Endothelial cell of umbilical vein (primary cell): ENCODE results near the gene TMEM108. TPM values are rescaled to one million over a fixed set of nuclear protein-coding genes. Genes with fewer than 3 reads are reported as not detected.

Experiments used
- BruUV-seq: library from RNA; stranded (reverse); fragments of 400-500 nt; replicated peaks from 2 replicates; lab custom pipeline; 2021; lab: Mats Ljungman, UMichigan
- CTCF ChIA-PET: fragments of 300-600, 350-600 bp; sonication (Branson Sonifier 250); formaldehyde crosslinking; loops from one replicate; lab custom pipeline; 2021; ENCODE audit warnings: antibody characterized with exemption, inconsistent platforms; lab: Charles Lee
- POLR2A ChIA-PET: fragments of 300-600, 350-600 bp; sonication (Branson Sonifier 250); formaldehyde crosslinking; loops from one replicate; lab custom pipeline; 2021; ENCODE audit warnings: antibody characterized with exemption, inconsistent platforms; lab: Charles Lee
- DNase-seq: peaks from one replicate; pipeline ENCODE4 v3.0.0-alpha.2; 2011; ENCODE audit warnings: low read depth, low spot score
- FAIRE-seq: peaks from 2 replicates; lab custom pipeline; 2011; peaks lifted over from hg19 to GRCh38; lab: Jason Lieb, UNC
- H2AFZ ChIP-seq: 2 replicates; pipeline ENCODE4 v1.6.0; 2012; ENCODE audit warnings: low read depth, low read length, control low read depth, inconsistent platforms
- H3K27ac ChIP-seq: 2 replicates; pipeline ENCODE4 v1.5.1; 2011; ENCODE audit warnings: low read depth, mild to moderate bottlenecking, control low read depth, low read length, moderate library complexity; ENCODE audit not compliant: insufficient read depth
- H3K27me3 ChIP-seq, 2 experiments: 2 replicates each; pipeline versions ENCODE4 v1.6.0 to v1.6.1; 2011; ENCODE audit warnings: low read length in 2 of 2, mixed read lengths in 1 of 2; ENCODE audit not compliant: control insufficient read depth in 2 of 2, insufficient read depth in 2 of 2
- H3K36me3 ChIP-seq, 2 experiments: 2 replicates in 1 of 2; 3 replicates in 1 of 2; pipeline ENCODE4 v1.5.1; 2011; ENCODE audit warnings: low read length in 2 of 2, mild to moderate bottlenecking in 1 of 2, moderate library complexity in 1 of 2; ENCODE audit not compliant: control insufficient read depth in 2 of 2, insufficient read depth in 2 of 2; ENCODE audit errors: extremely low read depth in 1 of 2
- H3K4me1 ChIP-seq: 3 replicates; pipeline ENCODE4 v1.5.1; 2011; ENCODE audit warnings: mild to moderate bottlenecking, low read length; ENCODE audit not compliant: control insufficient read depth, insufficient read depth; ENCODE audit errors: extremely low read depth
- H3K4me2 ChIP-seq: 2 replicates; pipeline ENCODE4 v1.6.1; 2011; ENCODE audit warnings: low read length, control low read depth, mixed read lengths; ENCODE audit not compliant: insufficient read depth
- H3K4me3 ChIP-seq, 3 experiments: fragments of 200-600 bp in 1 of 3; sonication (generic), shearing (Covaris generic) in 1 of 3; replicated peaks in 1 of 3; 2 replicates each; pipeline ENCODE4 v1.5.1; 2011 to 2016; ENCODE audit warnings: control low read depth in 3 of 3, low read length in 3 of 3, mild to moderate bottlenecking in 2 of 3, inconsistent platforms in 1 of 3, low read depth in 1 of 3, moderate library complexity in 1 of 3; ENCODE audit not compliant: insufficient read depth in 1 of 3
- H3K79me2 ChIP-seq: 2 replicates; pipeline ENCODE4 v1.6.0; 2012; ENCODE audit warnings: low read length, inconsistent platforms; ENCODE audit not compliant: control insufficient read depth, insufficient read depth
- H3K9ac ChIP-seq: replicated peaks from 2 replicates; pipeline ENCODE3; 2011; ENCODE audit warnings: low read length, control low read depth; ENCODE audit not compliant: insufficient read depth; ENCODE audit errors: extremely low read depth
- H3K9me1 ChIP-seq: replicated peaks from 3 replicates; pipeline ENCODE4 v1.6.0; 2011; ENCODE audit warnings: mild to moderate bottlenecking, low read length; ENCODE audit not compliant: control insufficient read depth, insufficient read depth; ENCODE audit errors: extremely low read depth
- H3K9me3 ChIP-seq: replicated peaks from 2 replicates; pipeline ENCODE4 v1.5.1; 2012; ENCODE audit warnings: low read length, inconsistent platforms; ENCODE audit not compliant: control insufficient read depth, insufficient read depth
- H4K20me1 ChIP-seq: replicated peaks from 2 replicates; pipeline ENCODE3; 2011; ENCODE audit warnings: mild to moderate bottlenecking, low read length; ENCODE audit not compliant: control insufficient read depth, insufficient read depth; ENCODE audit errors: extremely low read depth
- FOS ChIP-seq: IDR thresholded peaks from 2 replicates; pipeline ENCODE4 v1.6.1; 2011; ENCODE audit warnings: mild to moderate bottlenecking, low read length, moderate library complexity, borderline replicate concordance; ENCODE audit not compliant: insufficient read depth
- JUN ChIP-seq: IDR thresholded peaks from 2 replicates; pipeline ENCODE4 v1.6.1; 2011; ENCODE audit warnings: borderline replicate concordance, low read depth; ENCODE audit not compliant: insufficient read length, insufficient read depth
- MYC ChIP-seq: IDR thresholded peaks from one replicate; pipeline ENCODE4 v1.6.1; 2011; ENCODE audit warnings: mild to moderate bottlenecking, low read depth, low read length
- POLR2AphosphoS5 ChIP-seq: IDR thresholded peaks from 2 replicates; pipeline ENCODE4 v1.6.1; 2012; ENCODE audit warnings: low read depth, mild to moderate bottlenecking, control low read depth, low read length, moderate library complexity; ENCODE audit not compliant: insufficient read depth
- dilution Hi-C: fragments of 300-500 bp; cut with MboI; formaldehyde crosslinking; loops from one replicate; pipeline ENCODE4 v1.15.0; 2019; ENCODE audit warnings: low sequenced_read_pairs; ENCODE audit not compliant: extremely low pct_ligation_motif_present
- intact Hi-C: fragments of 100-400 bp; cut with micrococcal nuclease; formaldehyde crosslinking; loops from one replicate; pipeline ENCODE4 v1.10.0; 2022
- polyA plus RNA-seq, 4 experiments: library from polyadenylated mRNA; depleted of rRNA in 3 of 4; stranded (reverse) in 3 of 4; unstranded in 1 of 4; fragments of >200 nt; gene quantifications; 2 replicates each; pipeline versions ENCODE4 v1.2.1 to v1.2.3, GENCODE V29; 2011 to 2012; ENCODE audit warnings: missing spikeins in 1 of 4
- total RNA-seq: library from RNA; stranded (reverse); gene quantifications from 2 replicates; pipeline ENCODE4 v1.2.3, GENCODE V29; 2021
- TF ChIP-seq, protein P1 (sequence below): IDR thresholded peaks from 2 replicates; pipeline ENCODE4 v1.6.1; 2011; ENCODE audit not compliant: insufficient read depth, insufficient read length
- TF ChIP-seq, protein P2 (sequence below), 2 donors: IDR thresholded peaks; 1 replicate in 1 of 2; 2 replicates in 1 of 2; pipeline ENCODE4 v1.5.1; 2011; ENCODE audit warnings: low read length in 2 of 2, mild to moderate bottlenecking in 2 of 2, moderate library complexity in 2 of 2, control low read depth in 1 of 2, inconsistent platforms in 1 of 2, low read depth in 1 of 2; ENCODE audit not compliant: insufficient read depth in 1 of 2; ENCODE audit errors: extremely low read depth in 1 of 2

TMEM108 gene
- total and polyA plus RNA-seq, 2 donors (not counting 3 experiments of a cell fraction or from before 2014, with no cell fraction given) = 0.40 to 1.1 TPM

DNA sequence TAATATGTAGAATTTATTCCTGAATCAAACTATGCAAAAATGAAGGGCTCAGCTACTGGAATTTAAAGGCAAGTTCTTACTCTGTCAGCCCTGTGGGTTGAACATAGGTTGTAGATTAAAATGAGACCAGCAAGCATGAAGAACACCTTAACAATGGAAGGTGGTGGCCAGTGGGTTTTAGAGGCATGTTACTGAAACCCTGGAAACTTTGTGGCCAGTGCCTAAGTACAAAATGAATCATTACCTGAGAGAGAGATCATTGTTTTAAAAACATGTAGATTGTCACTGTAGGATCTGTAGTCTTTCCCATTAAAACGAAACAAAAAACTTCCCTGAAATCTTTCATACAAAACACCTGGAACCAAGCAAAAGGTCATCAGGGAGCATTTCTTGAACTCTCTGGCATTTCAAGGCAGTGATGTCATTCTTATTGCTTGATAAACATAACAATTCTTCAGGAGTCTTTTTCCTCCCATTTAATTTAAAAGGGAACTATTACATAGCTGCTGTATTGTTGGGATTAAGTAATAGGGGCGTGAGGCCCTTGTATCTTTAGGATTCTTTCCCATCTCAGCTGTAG is 51.8 kb downstream of the TMEM108 start:
- no peak overlapping the region for H3K9ac ChIP-seq
- H3K9me3 ChIP-seq = no peaks in the 10 kb centered on the region
- H3K36me3 ChIP-seq = no peaks in the 10 kb centered on the region
- ChIA-PET POLR2A (no interaction called here), CTCF (no interaction called here)
- FAIRE-seq (no peak), DNase-seq (no peak)
- H3K4me1 ChIP-seq = no peaks in the 10 kb centered on the region
- dilution Hi-C loops = no loop called here
- H3K4me3 ChIP-seq = no peak overlapping the region
- no peaks in the 10 kb centered on the region for H3K79me2 ChIP-seq
- H3K27me3 ChIP-seq = no peaks in the 10 kb centered on the region
- intact Hi-C loops = no loop called here
- no TSS peak for BruUV-seq
- TF ChIP-seq FOS = no peak
- no peak for TF ChIP-seq POLR2AphosphoS5
- TF ChIP-seq JUN = no peak
- TF ChIP-seq, protein P1, sequence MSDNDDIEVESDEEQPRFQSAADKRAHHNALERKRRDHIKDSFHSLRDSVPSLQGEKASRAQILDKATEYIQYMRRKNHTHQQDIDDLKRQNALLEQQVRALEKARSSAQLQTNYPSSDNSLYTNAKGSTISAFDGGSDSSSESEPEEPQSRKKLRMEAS = no peak
- TF ChIP-seq MYC = no peak
- TF ChIP-seq, protein P2, sequence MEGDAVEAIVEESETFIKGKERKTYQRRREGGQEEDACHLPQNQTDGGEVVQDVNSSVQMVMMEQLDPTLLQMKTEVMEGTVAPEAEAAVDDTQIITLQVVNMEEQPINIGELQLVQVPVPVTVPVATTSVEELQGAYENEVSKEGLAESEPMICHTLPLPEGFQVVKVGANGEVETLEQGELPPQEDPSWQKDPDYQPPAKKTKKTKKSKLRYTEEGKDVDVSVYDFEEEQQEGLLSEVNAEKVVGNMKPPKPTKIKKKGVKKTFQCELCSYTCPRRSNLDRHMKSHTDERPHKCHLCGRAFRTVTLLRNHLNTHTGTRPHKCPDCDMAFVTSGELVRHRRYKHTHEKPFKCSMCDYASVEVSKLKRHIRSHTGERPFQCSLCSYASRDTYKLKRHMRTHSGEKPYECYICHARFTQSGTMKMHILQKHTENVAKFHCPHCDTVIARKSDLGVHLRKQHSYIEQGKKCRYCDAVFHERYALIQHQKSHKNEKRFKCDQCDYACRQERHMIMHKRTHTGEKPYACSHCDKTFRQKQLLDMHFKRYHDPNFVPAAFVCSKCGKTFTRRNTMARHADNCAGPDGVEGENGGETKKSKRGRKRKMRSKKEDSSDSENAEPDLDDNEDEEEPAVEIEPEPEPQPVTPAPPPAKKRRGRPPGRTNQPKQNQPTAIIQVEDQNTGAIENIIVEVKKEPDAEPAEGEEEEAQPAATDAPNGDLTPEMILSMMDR (IDR thresholded peaks at IDR 0.05; ENCODE audit: extremely low read depth in 1 of 2, insufficient read depth in 1 of 2, low read depth in 1 of 2, low read length in 2 of 2) = no peak
- no peaks in the 10 kb centered on the region for H3K9me1 ChIP-seq
- no peak overlapping the region for H3K4me2 ChIP-seq
- H2AFZ ChIP-seq = no peak overlapping the region
- H4K20me1 ChIP-seq = no peaks in the 10 kb centered on the region
- H3K27ac ChIP-seq = no peak overlapping the region
